Muscle layer of duodenum (tissue), 2 donors: Measurements from ENCODE around the gene TACR2.

Experiments
- H3K27ac ChIP-seq: one replicate; pipeline ENCODE4 v1.7.0; 2013; ENCODE audit warnings: mild to moderate bottlenecking, low read length
- H3K27me3 ChIP-seq: one replicate; pipeline ENCODE4 v1.7.0; 2013; ENCODE audit warnings: low read depth, mild to moderate bottlenecking, control low read depth, low read length
- H3K36me3 ChIP-seq, 2 donors: one replicate each; pipeline ENCODE4 v1.7.0; 2013; ENCODE audit warnings: low read length in 2 of 2, control low read depth in 1 of 2, mild to moderate bottlenecking in 1 of 2; ENCODE audit not compliant: insufficient read depth in 2 of 2, control insufficient read depth in 1 of 2
- H3K4me1 ChIP-seq, 2 donors: one replicate each; pipeline ENCODE4 v1.7.0; 2013; ENCODE audit warnings: low read length in 2 of 2, mild to moderate bottlenecking in 2 of 2, control low read depth in 1 of 2, moderate library complexity in 1 of 2; ENCODE audit not compliant: insufficient read depth in 2 of 2, control insufficient read depth in 1 of 2
- H3K4me3 ChIP-seq, 2 donors: one replicate each; pipeline ENCODE4 v1.7.0; 2013; ENCODE audit warnings: low read length in 2 of 2, low read depth in 1 of 2, mild to moderate bottlenecking in 1 of 2
- H3K9me3 ChIP-seq, 2 donors: one replicate each; pipeline ENCODE4 v1.7.0; 2013; ENCODE audit warnings: low read length in 2 of 2, control low read depth in 1 of 2, mild to moderate bottlenecking in 1 of 2; ENCODE audit not compliant: control insufficient read depth in 1 of 2
- donor health status: healthy.

Gene TACR2

DNA sequence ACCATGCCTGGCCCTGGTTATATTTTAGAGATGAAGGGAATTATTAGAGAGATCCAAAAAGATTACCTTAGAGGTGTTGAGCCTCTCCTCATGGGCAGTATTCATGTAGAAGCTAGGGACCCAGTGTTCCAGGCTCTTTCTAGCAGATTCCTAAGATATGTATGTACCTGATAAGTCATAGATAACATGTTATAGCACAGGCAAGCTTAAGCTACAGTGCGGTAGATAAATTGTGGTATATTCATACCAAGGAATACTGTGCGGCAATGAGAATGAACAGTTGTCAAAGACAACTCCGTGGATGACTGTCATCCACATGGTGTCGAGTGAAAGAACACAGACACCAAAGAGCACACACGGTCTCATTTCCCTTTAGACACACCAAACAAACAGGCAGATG is 53.1 kb downstream of the TACR2 start:
- Histone ChIP-seq H3K4me1 (peaks cover 12 to 34% of the 10 kb centered on the region in 2 donors), H3K4me3 (no peak overlapping the region), H3K27ac (no peak overlapping the region), H3K9me3 (no peaks in the 10 kb centered on the region), H3K27me3 (no peaks in the 10 kb centered on the region), H3K36me3 (peaks cover 16 to 37% of the 10 kb centered on the region in 2 donors)

DNA sequence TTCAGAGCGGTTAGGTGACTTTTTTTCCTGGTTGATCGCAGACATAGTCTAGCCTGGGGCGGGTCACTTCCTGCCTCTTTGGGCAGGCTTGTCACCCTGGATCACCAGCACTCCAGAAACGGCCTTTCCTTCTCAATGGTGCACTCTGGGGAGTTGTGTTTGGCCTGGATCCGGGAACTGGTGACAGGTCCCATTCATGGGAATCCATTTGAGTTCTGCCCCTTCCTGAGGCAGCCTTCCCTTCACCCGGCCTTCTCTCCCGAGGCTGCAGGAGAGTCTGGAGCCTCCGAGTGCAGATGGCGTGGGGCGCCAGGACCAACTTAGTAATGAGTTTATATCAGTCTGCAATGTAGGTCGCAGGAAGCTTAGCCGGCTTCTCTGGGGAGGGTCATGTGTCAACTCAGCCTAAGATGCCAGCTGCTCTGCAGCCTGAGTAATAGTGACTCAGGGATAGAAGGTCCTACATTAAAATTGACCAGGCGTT is 54.2 kb downstream of the TACR2 start:
- Histone ChIP-seq H3K36me3 (peaks cover 6 to 31% of the 10 kb centered on the region in 2 donors), H3K27ac (no peak overlapping the region), H3K4me1 (peaks cover 12 to 42% of the 10 kb centered on the region in 2 donors)

DNA sequence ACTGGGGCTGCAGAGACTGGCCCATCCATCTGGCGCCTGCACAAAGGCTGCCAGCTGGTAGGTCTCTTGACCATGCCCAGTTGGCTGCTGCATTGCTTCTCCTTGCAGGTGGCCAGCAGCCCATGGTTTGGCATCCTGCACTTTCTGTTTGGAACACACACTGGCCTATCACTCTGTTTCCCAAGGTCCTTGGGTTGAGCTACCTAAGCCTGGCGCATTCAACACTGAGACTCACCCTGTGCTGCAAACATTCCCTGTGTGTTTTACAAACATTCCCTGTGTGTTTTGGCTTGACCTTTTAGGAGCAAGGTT is 55.5 kb downstream of the TACR2 start:
- Histone ChIP-seq H3K36me3 (peaks cover 3 to 28% of the 10 kb centered on the region in 2 donors), H3K27ac (peak overlapping the region; percentile 40), H3K27me3 (no peaks in the 10 kb centered on the region), H3K9me3 (no peaks in the 10 kb centered on the region), H3K4me1 (peaks cover 12 to 37% of the 10 kb centered on the region in 2 donors), H3K4me3 (no peak overlapping the region)

More for the DNA sequence above, 54.2 kb downstream of the TACR2 start:
- Histone ChIP-seq H3K9me3 (no peaks in the 10 kb centered on the region), H3K27me3 (no peaks in the 10 kb centered on the region), H3K4me3 (no peak overlapping the region)

DNA sequence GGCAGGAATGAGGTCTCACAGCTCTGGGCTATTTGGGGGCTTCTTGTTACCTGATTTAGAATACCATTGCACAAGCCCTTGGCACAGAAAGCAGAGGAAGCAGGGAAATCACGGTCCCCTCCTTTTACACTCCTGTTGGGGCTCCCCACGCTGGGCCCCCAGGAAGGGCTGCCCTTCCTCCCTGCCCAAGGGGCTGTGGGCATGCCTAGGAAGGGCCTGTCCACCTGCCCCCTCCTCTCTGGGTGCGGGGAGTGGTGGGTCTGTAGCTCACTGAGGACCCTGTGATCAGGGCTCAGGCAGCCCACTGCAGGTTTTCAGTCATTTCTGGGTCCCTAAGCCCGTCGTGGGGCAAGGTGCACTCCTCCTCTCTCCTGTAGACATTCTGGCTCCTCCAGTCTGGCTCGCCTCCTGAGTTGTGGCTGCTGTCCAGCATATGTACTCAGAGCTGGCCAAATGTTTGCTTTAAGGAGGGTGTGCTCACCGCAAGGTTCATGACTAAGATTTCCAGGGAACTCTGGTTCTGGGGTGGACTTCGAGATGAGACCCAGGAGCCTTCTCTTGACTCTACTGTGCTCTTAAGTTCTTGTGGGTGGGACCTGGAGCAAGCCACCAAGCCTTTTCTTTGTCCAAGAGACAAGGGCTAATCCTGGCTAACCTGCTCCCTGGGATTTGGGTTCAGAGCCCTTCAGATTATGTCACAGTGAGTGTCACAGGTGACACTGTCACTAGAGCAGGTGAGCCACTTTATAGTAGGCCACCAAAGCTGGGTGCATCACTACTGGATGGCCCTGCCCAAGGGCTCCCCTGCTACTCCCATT is 56.0 kb downstream of the TACR2 start:
- Histone ChIP-seq H3K4me1 (peaks cover 12 to 37% of the 10 kb centered on the region in 2 donors), H3K36me3 (peaks cover 0 to 22% of the 10 kb centered on the region in 2 donors)

DNA sequence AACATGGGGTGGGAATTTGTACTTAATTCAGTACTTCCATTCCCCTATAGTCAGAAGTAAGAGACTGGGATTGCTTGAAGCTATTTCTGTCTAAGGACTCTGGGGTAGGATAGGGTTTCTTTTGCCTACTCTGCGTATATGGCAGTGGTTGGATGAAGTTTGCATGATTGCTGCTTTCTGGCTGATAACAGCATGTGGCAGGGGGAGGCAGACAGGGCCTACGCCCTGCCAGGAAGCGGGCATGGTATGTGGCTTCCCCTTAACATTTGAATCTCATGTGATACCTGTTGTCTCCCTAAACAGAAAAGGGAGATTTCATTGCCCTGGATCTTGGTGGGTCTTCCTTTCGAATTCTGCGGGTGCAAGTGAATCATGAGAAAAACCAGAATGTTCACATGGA is 57.1 kb downstream of the TACR2 start:
- H3K27me3 ChIP-seq, result no peaks in the 10 kb centered on the region
- peaks cover 12 to 37% of the 10 kb centered on the region in 2 donors for H3K4me1 ChIP-seq
- H3K36me3 ChIP-seq, result peaks cover 0 to 11% of the 10 kb centered on the region in 2 donors
- no peak overlapping the region for H3K4me3 ChIP-seq
- H3K27ac ChIP-seq, result no peak overlapping the region
- no peaks in the 10 kb centered on the region for H3K9me3 ChIP-seq

More for the DNA sequence above, 56.0 kb downstream of the TACR2 start:
- H3K27me3 ChIP-seq, result no peaks in the 10 kb centered on the region
- no peak overlapping the region for H3K4me3 ChIP-seq
- H3K27ac ChIP-seq, result peak overlapping the region; percentile 40
- H3K9me3 ChIP-seq, result no peaks in the 10 kb centered on the region

DNA sequence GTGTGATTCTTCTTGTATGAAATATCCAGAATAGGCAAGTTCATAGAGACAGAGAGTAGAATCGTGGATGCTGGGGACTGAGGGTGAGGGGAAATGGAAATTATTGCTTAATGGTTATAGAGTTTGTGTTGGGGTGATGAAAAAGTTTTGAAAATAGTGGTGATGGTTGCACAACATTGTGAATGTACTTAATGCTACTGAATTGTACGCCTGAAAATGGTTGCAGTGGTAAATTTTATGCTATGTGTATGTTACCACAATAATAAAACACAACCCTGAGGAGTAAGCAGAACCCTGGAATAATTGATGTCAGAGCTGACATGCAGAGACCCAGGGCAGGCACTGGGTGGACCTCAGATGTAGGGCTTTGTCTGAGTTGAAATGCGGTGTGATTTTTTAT is 57.6 kb downstream of the TACR2 start:
- no peak overlapping the region for H3K4me3 ChIP-seq
- peaks cover 12 to 37% of the 10 kb centered on the region in 2 donors for H3K4me1 ChIP-seq
- peaks cover 0 to 11% of the 10 kb centered on the region in 2 donors for H3K36me3 ChIP-seq
- no peak overlapping the region for H3K27ac ChIP-seq
- no peaks in the 10 kb centered on the region for H3K9me3 ChIP-seq
- no peaks in the 10 kb centered on the region for H3K27me3 ChIP-seq

DNA sequence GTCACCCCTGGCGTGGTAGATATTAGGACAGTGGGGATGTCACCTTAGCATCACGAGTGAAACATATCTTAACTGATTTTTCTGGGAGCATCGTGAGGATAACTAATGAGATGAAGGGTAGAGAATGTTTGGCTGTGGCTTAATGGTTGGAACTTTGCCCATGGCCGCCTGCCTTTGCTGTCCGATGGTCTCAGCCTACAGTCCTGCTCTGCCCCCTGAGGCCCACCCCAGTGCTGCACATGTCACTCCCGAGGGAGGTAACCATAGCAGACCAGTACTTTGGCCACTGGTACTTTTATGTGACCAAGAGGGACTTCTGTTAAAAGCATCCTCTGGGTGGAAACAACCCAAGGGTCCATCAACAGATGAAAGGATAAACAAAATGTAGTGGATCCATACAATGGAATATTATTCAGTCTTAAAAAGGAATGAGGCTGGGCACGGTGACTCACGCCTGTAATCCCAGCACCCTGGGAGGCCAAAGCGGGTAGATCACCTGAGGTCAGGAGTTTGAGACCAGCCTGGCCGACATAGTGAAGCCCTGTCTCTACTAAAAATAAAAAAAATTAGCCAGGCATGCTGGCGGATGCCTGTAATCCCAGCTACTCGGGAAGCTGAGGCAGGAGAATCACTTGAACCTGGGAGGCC is 58.4 kb downstream of the TACR2 start:
- Histone ChIP-seq H3K27ac (no peak overlapping the region), H3K36me3 (peaks cover 0 to 11% of the 10 kb centered on the region in 2 donors), H3K4me3 (no peak overlapping the region), H3K9me3 (no peaks in the 10 kb centered on the region), H3K27me3 (no peaks in the 10 kb centered on the region), H3K4me1 (peaks cover 12 to 37% of the 10 kb centered on the region in 2 donors)

DNA sequence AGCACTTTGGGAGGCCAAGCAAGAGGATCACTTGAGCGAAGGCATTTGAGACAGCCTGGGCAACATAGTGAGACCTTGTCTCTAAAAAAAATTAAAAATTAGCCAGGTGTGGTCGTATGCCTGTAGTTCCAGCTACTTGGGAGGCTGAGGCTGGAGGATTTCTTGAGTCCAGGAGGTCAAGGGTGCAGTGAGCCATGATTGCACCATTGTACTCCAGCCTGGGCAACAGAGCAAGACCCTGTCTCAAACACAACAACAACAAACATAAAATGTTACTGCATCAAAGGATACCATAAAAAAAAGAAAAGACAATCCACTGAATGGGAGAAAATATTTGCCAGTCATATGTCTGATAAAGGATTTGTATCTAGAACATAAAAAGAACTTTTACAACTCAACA is 60.5 kb downstream of the TACR2 start:
- no peaks in the 10 kb centered on the region for H3K27me3 ChIP-seq
- H3K27ac ChIP-seq, result no peak overlapping the region
- no peaks in the 10 kb centered on the region for H3K9me3 ChIP-seq

DNA sequence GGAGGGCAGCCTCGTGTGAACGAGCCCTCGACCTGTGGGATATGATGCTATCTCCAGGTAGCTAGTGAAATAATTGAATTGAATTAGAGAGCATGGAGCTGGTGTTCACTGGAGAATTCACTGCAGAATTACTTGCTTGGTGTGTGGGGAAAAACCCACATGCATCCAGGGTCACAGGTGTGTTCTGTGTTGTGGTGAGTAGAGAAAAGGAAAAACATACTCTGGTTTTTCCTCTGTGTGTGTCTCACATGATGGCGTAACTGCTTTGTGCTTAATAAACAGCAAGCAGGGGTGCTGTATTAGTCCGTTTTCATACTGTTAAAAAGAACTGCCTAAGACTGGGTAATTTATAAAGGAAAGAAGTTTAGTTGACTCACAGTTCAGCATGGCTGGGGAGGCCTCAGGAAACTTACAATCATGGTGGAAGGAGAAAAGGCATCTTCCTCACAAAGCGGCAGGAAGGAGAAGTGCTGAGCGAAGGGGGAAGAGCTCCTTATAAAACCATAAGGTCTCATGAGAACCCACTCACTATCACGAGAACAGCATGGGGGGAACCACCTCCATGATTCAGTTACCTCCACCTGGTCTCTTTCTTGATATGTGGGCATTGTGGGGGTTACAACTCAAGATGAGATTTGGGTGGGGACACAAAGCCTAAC is 62.6 kb downstream of the TACR2 start:
- no peak overlapping the region for H3K27ac ChIP-seq
- no peaks in the 10 kb centered on the region for H3K27me3 ChIP-seq
- no peaks in the 10 kb centered on the region for H3K36me3 ChIP-seq
- peaks cover 6 to 18% of the 10 kb centered on the region in 2 donors for H3K4me1 ChIP-seq
- H3K9me3 ChIP-seq, result no peaks in the 10 kb centered on the region
- H3K4me3 ChIP-seq, result no peak overlapping the region

More for the DNA sequence above, 60.5 kb downstream of the TACR2 start:
- Histone ChIP-seq H3K4me1 (peaks cover 10 to 31% of the 10 kb centered on the region in 2 donors), H3K36me3 (peaks cover 0 to 6% of the 10 kb centered on the region in 2 donors), H3K4me3 (no peak overlapping the region)
